Measurements from ENCODE around the gene FMNL3.

Gene FMNL3

GRCh38 chr12:49716553-49716952 is 9.3 kb upstream of the FMNL3 start:
- no peak for TF ChIP-seq CTCF (IDR thresholded peaks at IDR 0.05)

- TF ChIP-seq CTCF (IDR thresholded peaks at IDR 0.05): no peak
Observed at GRCh38 chr12:49708851-49709250, 1.6 kb upstream of the FMNL3 start.

DNA sequence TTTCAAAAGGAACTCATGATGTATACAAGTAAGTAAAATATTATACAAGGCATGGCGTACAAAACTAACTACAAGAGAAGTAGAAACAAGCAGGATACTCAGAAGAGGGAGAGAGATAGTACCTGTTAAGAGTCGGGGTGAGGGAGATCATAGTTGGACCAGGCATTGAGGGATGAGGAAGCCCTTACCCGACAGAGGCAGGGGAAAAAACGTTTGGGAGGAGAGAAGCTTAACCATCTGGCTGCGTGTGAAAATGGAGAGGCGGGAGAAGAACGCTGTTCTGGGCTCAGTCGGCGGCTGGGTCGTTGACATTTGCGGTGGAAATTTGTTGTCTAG is 575 bp upstream of the FMNL3 start:
- TF ChIP-seq CTCF (IDR thresholded peaks at IDR 0.05): no peak; the same call in 1 of the 2 replicates

GRCh38 chr12:49706351-49707127 is 666 bp downstream of the FMNL3 start:
- TF ChIP-seq CTCF (IDR thresholded peaks at IDR 0.05): no peak

- TF ChIP-seq CTCF (IDR thresholded peaks at IDR 0.05): no peak
Observed at GRCh38 chr12:49705479-49706134, 1.6 kb downstream of the FMNL3 start.

GRCh38 chr12:49703647-49704137 is 3.5 kb downstream of the FMNL3 start:
- TF ChIP-seq CTCF (IDR thresholded peaks at IDR 0.05): no peak

DNA sequence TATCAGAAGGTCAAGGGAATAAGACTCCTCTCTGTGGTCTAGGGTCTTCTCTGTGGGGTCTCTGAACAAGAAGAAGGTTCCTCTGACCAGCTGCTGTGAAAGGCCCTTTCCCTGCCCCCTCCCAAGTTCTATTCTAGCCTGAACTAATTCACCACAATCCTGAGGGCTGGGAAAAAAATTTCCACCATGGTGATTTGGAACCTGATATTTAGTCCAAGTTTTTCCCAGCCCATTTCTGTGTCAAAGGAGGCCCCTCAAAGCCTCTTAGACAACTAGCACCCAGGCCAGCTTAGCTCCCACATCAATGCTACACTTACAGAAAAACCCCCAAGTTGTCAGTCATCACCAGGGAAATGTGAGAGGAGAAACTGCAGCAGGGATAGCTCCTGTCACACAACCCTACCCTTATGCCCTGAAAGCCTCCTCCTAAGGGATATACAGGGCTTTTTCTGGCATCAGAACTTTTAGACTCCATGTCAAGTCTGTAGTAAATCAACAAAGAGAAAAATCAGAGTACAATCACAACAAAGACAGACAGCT is 4.5 kb downstream of the FMNL3 start:
- no peak for TF ChIP-seq CTCF (IDR thresholded peaks at IDR 0.05)
